Adrenal gland (tissue), 5 donors: ENCODE data around the gene FHIP1B.

Experiments used
- POLR2A ChIP-seq, 2 donors: fragments of 450-650 bp; IDR thresholded peaks; one replicate each; pipeline ENCODE4 v1.6.1; 2017; ENCODE audit warnings: antibody characterized with exemption in 2 of 2, mild to moderate bottlenecking in 2 of 2, moderate library complexity in 1 of 2
- TF ChIP-seq, protein P1 (sequence below), 6 experiments: fragments of 450-650 bp in 4 of 6; fragments of 200-600 bp in 2 of 6; sonication (generic) in 1 of 6; IDR thresholded peaks; 1 replicate in 5 of 6; 2 replicates in 1 of 6; pipeline versions ENCODE4 v1.5.1 to v1.8.0; 2016 to 2021; ENCODE audit warnings: antibody characterized with exemption in 6 of 6, mild to moderate bottlenecking in 2 of 6, moderate library complexity in 1 of 6
- donor health status: DM: no; HTN: no; CAD: no.

DNA sequence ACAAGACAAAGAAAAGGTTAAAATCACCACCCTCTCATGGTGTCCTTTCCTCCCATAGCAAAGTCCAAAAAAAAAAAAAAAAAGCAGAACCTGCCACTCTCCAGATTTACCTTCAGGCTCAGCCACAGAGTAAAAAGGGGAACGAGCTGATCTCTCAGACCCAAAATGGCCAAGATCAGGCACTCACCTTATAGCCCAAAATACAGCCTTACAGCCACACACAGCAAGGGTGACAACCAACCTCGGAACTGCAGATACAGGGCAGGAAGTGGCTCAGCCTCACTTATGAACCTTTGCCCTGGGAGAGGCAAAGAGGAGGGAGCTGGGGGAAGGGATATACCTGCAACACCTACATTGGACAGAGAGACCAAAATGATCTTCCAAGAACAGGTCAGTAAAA lies 4.5 kb downstream of the FHIP1B start:
- TF ChIP-seq, protein P1, sequence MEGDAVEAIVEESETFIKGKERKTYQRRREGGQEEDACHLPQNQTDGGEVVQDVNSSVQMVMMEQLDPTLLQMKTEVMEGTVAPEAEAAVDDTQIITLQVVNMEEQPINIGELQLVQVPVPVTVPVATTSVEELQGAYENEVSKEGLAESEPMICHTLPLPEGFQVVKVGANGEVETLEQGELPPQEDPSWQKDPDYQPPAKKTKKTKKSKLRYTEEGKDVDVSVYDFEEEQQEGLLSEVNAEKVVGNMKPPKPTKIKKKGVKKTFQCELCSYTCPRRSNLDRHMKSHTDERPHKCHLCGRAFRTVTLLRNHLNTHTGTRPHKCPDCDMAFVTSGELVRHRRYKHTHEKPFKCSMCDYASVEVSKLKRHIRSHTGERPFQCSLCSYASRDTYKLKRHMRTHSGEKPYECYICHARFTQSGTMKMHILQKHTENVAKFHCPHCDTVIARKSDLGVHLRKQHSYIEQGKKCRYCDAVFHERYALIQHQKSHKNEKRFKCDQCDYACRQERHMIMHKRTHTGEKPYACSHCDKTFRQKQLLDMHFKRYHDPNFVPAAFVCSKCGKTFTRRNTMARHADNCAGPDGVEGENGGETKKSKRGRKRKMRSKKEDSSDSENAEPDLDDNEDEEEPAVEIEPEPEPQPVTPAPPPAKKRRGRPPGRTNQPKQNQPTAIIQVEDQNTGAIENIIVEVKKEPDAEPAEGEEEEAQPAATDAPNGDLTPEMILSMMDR (IDR thresholded peaks at IDR 0.05), result no peak
- no peak for TF ChIP-seq POLR2A (IDR thresholded peaks at IDR 0.05)
